ENCODE data around the gene PDK3.
A peak's percentile ranks its signal among the peaks of the same experiment; 100 is the strongest.

Gene PDK3

DNA sequence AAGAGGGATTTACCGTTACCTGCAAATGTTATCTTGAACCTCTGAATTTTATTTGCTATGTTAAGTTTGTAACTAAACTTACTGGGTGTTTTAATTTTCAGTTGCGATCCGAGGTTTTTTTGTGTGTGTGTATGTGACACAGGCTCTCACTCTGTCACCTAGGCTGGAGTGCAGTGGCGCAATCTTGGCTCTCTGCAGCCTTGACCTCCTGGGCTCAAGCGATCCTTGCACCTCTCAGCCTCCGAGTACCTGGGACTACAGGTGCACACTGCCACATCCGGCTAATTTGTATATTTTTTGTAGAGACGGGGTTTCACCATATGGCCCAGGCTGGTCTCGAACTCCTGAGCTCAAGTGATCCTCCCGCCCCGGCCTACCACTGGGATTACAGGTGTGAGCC is 18.5 kb downstream of the PDK3 start:
- no peak for DNase-seq

DNA sequence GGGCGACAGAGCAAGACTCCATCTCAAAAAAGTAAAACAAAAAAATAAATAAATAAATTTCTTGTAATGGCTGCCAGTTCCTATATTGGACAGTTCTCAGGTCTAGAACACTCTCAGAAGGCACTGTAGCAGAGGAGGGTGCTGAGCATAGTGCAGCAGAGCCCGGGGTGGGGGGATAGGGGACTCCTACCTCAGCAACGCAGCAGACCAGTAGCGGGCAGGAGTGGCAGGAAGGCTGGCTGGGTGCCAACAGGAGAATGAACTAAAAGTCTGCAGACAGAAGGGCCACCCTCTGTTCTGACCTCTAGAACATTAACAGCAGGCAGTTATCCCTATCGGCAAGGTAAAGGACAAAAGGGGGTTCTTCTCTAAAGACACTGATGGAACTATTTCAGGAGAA is 20.2 kb downstream of the PDK3 start:
- no peak for DNase-seq

DNA sequence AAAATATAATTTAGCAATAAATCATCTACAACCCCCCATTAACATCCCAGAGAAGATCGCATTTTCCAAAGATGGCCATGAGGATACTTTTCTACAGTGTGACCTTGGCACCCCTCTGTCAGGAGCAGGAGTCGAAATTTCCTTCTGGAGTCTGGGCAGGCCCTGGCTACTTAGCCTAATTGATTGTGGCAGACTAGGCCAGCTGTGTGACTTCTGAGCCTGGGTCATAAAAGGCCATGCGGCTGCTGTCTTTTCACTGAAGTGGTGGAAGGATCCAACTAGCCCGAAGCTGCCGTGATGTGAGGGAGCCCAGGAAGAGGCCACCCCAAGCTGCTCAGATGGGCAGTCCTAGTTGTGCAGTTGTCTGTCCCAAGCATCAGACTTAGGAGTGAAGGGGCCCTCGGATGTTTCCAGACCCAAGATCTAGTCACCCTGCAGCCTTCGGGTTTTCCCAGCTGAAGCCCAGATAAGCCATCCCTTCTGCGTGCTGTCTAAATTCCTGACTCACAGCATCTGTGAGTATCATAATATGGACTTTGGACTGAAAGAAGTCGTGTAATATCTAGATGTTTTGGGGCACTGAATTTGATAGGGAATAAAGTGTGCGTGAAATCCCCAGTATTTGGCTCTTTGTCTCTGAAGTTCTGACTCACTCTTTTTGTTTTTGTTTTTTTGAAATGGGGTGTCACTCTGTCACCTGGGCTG is 21.0 kb downstream of the PDK3 start:
- DNase-seq, result no peak

DNA sequence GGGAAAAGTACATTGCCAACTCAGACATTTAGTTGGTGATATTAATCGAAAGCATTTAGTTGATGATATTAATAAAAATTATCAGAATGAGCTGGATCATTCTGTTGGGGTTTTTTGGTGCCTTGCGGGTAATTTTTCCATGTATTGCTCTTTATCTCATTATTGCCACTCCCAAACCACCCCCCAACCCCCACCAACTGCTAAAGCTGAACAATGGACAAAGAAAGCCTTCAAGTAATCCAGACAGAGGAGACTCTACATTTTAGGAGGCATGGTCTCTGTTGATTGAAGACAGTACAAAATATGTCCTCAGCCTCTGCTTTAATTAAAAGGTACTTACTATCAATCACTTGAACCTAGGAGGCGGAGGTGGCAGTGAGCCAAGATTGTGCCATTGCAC is 22.5 kb downstream of the PDK3 start:
- no peak for DNase-seq

- no peak for DNase-seq
These were observed 26.7 kb downstream of the PDK3 start for GRCh38 chrX:24491741-24492140.

DNA sequence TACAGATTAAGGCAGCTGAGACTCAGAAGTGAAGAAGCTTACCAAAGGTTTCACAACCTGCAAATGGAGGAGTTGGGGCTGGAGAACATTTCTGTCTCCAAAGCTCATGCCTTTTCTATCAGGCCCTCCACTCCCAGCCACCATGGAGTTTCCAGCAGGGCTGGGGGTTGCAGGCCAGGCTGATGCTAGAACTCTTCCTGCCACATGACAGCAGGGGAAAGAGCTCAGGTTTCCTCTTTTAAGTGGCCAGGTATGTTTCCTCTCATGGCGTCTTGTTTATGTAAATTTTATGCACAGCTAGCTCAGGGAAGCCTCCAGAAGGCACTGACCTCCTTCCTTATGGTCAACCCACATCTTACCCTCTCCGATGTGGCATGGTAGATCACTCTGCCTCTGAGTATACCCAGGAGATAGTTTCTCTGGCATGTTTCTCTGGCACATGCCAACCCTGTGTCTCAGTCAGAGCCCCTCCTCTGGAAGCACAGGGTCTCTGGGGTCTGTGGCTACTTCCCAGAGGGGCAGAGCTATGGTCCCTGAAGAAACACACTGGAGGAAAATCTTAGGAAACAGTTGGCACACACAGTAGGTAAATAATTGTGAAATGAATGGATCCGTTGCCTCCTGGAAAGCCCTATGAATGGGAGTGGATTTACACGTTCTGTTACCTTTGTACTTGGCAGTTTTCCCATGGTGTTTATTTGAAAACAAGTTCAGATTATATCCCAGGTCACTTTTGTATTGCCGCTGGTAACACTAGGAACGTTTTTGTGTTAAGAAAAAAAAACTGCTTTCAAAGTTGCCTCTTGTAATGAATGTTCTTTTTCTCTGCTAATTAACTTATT is 28.9 kb downstream of the PDK3 start:
- DNase-seq, result no peak

DNA sequence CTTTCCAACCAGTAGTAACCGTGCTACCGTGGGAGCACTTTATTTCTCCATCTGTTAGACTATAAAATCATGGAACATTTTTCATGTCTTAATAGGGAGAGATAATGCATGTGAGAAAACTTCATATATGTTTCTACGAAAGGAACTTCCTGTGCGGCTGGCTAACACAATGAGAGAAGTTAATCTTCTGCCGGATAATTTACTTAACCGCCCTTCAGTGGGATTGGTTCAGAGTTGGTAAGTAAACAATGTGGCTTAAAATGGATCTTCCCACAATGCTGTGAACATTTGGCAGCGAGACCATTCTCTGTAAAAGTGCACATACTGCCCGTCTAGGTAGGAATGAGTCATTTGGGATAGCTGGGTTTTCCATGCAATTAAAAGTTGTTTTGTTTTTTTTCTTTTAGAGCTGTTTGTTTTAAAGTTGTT is 29.6 kb downstream of the PDK3 start:
- peak; percentile 14 for DNase-seq

GRCh38 chrX:24495700-24496099 is 30.6 kb downstream of the PDK3 start:
- no peak for DNase-seq

DNA sequence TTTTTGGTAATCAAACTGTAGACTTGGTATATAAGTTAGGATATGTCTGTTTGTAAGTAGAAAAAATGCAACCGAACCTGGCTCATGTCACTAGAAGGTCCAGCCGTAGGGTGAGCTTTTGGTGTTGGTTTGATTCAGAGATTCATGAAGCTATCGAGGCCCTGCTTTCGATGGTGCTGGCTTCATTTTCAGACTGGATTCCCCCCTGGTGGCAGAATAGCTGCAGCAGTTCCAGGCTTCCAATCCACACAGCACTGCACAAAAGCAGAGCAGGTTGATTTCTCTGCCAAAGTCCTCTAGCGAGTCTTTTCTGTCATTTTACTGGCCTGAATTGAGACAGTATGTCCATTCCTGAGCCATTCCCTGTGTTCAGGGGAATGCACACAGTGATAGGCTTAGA is 33.1 kb downstream of the PDK3 start:
- no peak for DNase-seq

GRCh38 chrX:24498975-24499374 is 33.9 kb downstream of the PDK3 start:
- DNase-seq, result peak; percentile 10

DNA sequence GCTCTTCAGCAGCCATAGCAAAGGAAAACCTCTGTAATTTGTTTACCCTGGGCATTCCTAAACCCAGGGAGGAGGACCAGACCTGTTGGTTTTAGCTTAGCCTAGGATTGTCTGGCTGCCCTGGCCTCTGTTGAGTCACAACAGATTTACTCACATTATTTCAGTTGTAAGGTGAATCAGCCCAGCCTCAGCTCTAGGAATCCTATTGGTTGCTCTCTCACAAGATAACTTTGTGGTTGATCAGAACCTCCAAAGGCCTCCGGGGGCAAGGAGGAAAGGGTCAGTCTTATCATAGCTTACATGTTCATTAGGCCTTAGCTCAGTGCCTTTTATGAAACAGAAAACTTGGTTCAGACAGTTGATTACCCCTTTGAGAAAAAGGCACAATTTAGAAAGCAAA is 41.0 kb downstream of the PDK3 start:
- no peak for DNase-seq

DNA sequence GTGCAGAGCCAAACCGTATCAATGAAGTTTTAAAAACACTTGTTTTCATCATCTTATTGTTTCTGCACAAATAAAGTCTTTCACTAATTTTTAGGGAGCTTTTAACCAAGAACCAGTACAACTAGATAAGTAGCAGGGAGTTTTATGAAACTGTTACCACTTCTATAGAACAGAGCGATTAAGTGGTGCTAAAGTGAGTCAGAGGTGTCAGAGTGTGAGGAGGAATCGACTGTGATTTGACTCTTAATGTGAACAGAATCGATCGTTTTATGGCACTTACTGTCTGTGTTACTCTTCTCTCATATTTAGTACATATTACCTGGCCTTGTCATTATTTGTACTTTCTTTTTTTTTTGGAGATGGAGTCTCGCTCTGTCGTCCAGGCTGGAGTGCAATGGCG is 43.3 kb downstream of the PDK3 start:
- DNase-seq, result no peak

GRCh38 chrX:24513416-24513815 is 48.3 kb downstream of the PDK3 start:
- DNase-seq, result no peak

GRCh38 chrX:24515447-24515846 is 50.4 kb downstream of the PDK3 start:
- no peak for DNase-seq

- no peak for DNase-seq
These were observed 55.4 kb downstream of the PDK3 start for GRCh38 chrX:24520472-24520871.

DNA sequence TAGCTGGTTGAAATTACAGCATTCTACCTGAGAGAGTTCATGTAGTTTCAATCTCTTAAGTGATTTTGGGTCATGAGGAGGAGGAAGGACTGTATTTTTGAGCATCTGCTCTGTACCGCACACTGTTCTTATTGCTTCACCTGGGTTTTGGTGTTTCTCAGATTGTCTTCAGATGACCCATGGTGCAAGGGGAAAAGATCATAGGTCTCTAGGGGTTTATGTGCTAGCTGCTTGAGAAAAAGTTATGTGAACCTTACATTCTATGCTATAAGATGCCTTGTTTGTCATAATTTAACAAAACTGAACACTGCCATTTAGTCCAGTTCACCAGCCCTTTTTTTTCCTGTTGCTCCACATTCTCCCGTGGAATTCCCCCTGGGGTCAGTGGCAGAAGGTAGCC is 60.4 kb downstream of the PDK3 start:
- no peak for DNase-seq

DNA sequence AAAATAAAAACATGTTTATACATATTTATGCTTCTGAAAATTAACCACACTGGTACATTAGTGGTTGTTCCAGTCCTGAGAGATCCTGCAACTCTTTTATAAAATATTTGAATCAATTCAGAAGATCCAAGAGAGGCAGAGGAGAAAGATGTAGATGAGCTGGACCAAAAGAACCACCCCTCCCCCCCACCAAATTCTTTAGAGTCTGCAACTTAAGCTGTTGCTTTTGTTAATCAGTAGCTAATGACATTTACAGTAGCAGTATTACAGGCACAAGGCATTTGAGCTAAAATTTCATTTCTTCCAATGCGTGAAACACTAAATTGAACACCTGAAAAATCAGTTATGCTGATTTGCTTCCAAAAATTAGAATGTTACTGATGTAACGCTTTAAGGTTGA is 61.5 kb downstream of the PDK3 start:
- DNase-seq, result no peak

DNA sequence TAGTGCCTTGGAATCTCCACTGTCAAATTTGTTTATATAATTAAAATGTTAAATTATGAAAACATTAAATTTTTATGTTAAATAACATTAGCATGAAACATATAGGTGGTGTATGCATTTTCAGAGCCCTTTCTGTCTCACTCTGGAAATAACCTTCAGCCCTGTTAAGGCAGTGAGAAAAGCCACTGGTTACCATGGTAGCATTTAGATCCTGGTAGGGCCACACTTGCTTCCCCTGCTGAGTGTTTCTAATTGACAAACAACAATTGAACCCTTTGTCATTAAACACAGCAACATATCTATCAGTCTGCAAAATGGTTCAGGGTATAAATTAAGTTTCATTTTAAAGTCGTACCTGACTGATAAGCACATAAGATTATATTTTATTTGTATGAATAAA is 63.5 kb downstream of the PDK3 start:
- no peak for DNase-seq

GRCh38 chrX:24536551-24536950 is 71.5 kb downstream of the PDK3 start:
- DNase-seq, result no peak

DNA sequence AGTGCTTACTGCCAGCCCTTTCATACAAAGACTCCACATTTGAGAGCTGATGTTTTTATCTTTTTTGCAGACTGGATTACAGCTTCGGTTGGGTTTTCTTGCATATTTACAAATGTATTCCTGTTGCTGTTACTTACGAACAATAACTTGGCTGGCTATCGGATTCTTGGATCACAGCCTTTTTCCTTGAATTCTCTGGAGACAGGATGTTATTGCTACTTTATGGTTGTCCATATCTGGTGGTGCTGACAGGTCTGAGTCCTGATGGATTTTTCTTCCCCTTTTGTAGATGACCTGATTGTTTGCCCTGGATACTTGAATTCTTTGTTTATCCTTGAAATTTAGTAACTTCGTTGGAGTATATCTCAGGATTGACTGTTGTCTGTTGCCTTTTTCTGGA is 77.7 kb downstream of the PDK3 start:
- no peak for DNase-seq

GRCh38 chrX:24547961-24548360 is 82.9 kb downstream of the PDK3 start:
- DNase-seq, result no peak

DNA sequence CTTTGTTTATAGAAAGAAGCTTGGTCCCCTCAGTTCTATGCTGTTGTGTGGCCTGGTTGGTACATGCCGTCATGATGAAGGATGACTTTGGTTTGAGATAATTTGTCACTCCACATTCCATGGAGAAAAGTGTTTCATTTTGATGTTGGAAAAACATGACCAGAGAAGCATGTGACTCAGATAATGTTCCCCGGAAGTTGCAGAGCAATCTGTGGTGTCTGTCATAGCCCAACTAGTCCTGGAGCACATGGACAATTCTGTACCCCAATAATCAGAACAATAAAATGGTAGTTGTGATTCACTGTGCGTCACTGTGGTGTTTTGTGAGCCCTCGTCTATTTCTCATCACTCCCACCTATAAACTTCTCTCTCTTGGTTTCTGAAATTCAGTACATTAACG is 85.1 kb downstream of the PDK3 start:
- DNase-seq, result no peak

DNA sequence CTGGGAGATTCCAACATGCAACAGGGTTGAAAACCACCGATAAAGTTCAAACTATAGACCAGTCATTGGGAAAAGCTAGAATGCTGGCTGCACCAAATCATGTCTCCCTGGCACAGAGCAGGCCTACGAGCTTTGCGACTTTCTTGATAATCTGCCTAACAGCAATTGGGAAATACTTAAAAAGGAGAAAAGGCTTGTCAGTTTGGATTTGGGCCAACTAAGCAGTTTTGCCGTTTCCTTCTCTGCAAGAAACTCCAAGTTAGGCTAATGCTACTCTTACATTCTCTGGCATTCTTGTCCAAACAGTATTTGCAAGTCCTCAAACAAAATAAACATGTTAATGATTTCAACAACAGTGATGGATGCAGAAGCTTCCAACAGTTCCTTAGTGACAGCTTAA is 87.9 kb downstream of the PDK3 start:
- no peak for DNase-seq

- DNase-seq, result peak; percentile 17
These were observed 96.0 kb downstream of the PDK3 start for GRCh38 chrX:24561121-24561520.
